HepG2 (cell line): Measurements from ENCODE around the gene PNP. TPM values are rescaled to one million over a fixed set of nuclear protein-coding genes. Genes with fewer than 3 reads are reported as not detected.
A peak's percentile ranks its signal among the peaks of the same experiment; 100 is the strongest.

ENCODE experiments used
- ATF7 ChIP-seq, 2 experiments: fragments of 450-650 bp in 1 of 2; sonication (generic) in 1 of 2; formaldehyde crosslinking in 1 of 2; IDR thresholded peaks; 2 replicates each; pipeline versions ENCODE4 v1.4.0 to v1.6.1; 2016 to 2020; ENCODE audit warnings: antibody characterized with exemption in 1 of 2, mild to moderate bottlenecking in 1 of 2, missing genetic modification reagents in 1 of 2
- ATRX ChIP-seq: sonication (generic); formaldehyde crosslinking; IDR thresholded peaks from 2 replicates; pipeline ENCODE4 v1.4.0; 2020; ENCODE audit warnings: missing genetic modification reagents, borderline replicate concordance
- BATF2 ChIP-seq: sonication (generic); formaldehyde crosslinking; IDR thresholded peaks from 2 replicates; pipeline ENCODE4 v1.8.0; 2022; ENCODE audit warnings: mild to moderate bottlenecking, missing genetic modification reagents, moderate library complexity
- ETS1 ChIP-seq: sonication (generic); formaldehyde crosslinking; IDR thresholded peaks from 2 replicates; pipeline ENCODE4 v1.4.0; 2020; ENCODE audit warnings: missing genetic modification reagents
- HMG20B ChIP-seq: conservative IDR thresholded peaks from 2 replicates; pipeline ENCODE4 v1.6.1; 2016; ENCODE audit warnings: missing genetic modification reagents, missing compliant biosample characterization
- MXD3 ChIP-seq: IDR thresholded peaks from 2 replicates; pipeline ENCODE4 v1.6.1; 2016; ENCODE audit warnings: mild to moderate bottlenecking, missing biosample characterization, missing genetic modification reagents
- PPARG ChIP-seq: conservative IDR thresholded peaks from 2 replicates; pipeline ENCODE4 v1.6.1; 2016; ENCODE audit warnings: missing biosample characterization, missing genetic modification reagents
- RARG ChIP-seq: sonication (generic); formaldehyde crosslinking; IDR thresholded peaks from 2 replicates; pipeline ENCODE4 v1.4.0; 2020; ENCODE audit warnings: low read depth, mild to moderate bottlenecking, missing genetic modification reagents
- RFX3 ChIP-seq: IDR thresholded peaks from 2 replicates; pipeline ENCODE4 v1.6.1; 2016; ENCODE audit warnings: missing biosample characterization, missing genetic modification reagents
- SALL1 ChIP-seq: sonication (generic); formaldehyde crosslinking; IDR thresholded peaks from 2 replicates; pipeline ENCODE4 v1.8.0; 2022; ENCODE audit warnings: mild to moderate bottlenecking, missing genetic modification reagents
- SIX1 ChIP-seq: sonication (generic); formaldehyde crosslinking; IDR thresholded peaks from 2 replicates; pipeline ENCODE4 v1.4.0; 2020; ENCODE audit warnings: missing genetic modification reagents, borderline replicate concordance
- SP5 ChIP-seq: IDR thresholded peaks from 2 replicates; pipeline ENCODE4 v1.6.1; 2016; ENCODE audit warnings: low read depth, borderline replicate concordance
- TFDP2 ChIP-seq: sonication (generic); formaldehyde crosslinking; IDR thresholded peaks from 2 replicates; pipeline ENCODE4 v1.4.0; 2020; ENCODE audit warnings: missing genetic modification reagents
- ZBTB37 ChIP-seq: sonication (generic); formaldehyde crosslinking; IDR thresholded peaks from 2 replicates; pipeline ENCODE4 v1.4.0; 2020; ENCODE audit warnings: mild to moderate bottlenecking, missing genetic modification reagents
- ZNF30 ChIP-seq: sonication (generic); formaldehyde crosslinking; IDR thresholded peaks from 2 replicates; pipeline ENCODE4 v1.5.0; 2020; ENCODE audit warnings: mild to moderate bottlenecking, missing genetic modification reagents
- ZNF414 ChIP-seq: sonication (generic); formaldehyde crosslinking; IDR thresholded peaks from 2 replicates; pipeline ENCODE4 v1.5.0; 2020; ENCODE audit warnings: missing genetic modification reagents
- ZNF432 ChIP-seq: sonication (generic); formaldehyde crosslinking; IDR thresholded peaks from 2 replicates; pipeline ENCODE4 v1.5.0; 2020; ENCODE audit warnings: missing genetic modification reagents, mild to moderate bottlenecking, borderline replicate concordance
- ZNF44 ChIP-seq: sonication (generic); formaldehyde crosslinking; IDR thresholded peaks from 2 replicates; pipeline ENCODE4 v1.5.1; 2020; ENCODE audit warnings: mild to moderate bottlenecking, missing genetic modification reagents
- ZNF446 ChIP-seq: sonication (generic); formaldehyde crosslinking; IDR thresholded peaks from 2 replicates; pipeline ENCODE4 v1.5.0; 2020; ENCODE audit warnings: mild to moderate bottlenecking, missing genetic modification reagents
- ZNF605 ChIP-seq: sonication (generic); formaldehyde crosslinking; IDR thresholded peaks from 2 replicates; pipeline ENCODE4 v1.8.0; 2022; ENCODE audit warnings: mild to moderate bottlenecking, missing genetic modification reagents
- ZNF766 ChIP-seq: sonication (generic); formaldehyde crosslinking; IDR thresholded peaks from 2 replicates; pipeline ENCODE4 v1.5.0; 2020; ENCODE audit warnings: missing genetic modification reagents, borderline replicate concordance
- ZNF816 ChIP-seq: sonication (generic); formaldehyde crosslinking; IDR thresholded peaks from 2 replicates; pipeline ENCODE4 v1.8.0; 2022; ENCODE audit warnings: missing genetic modification reagents, mild to moderate bottlenecking, borderline replicate concordance
- ZNF878 ChIP-seq: sonication (generic); formaldehyde crosslinking; IDR thresholded peaks from 2 replicates; pipeline ENCODE4 v1.8.1; 2023; ENCODE audit warnings: mild to moderate bottlenecking, missing genetic modification reagents, moderate library complexity
- polyA plus RNA-seq, 8 experiments: library from polyadenylated mRNA; depleted of rRNA in 3 of 8; stranded (reverse) in 7 of 8; unstranded in 1 of 8; fragments of >200 nt; fragmentation: Illumina TruSeq in 4 of 8; extraction: Trizol in 4 of 8; gene quantifications; 2 replicates each; pipeline versions ENCODE4 v1.2.1 to v1.2.3, GENCODE V29; 2011 to 2016; ENCODE audit warnings: low read depth in 4 of 8, missing spikeins in 1 of 8, mixed read lengths in 1 of 8; ENCODE audit not compliant: insufficient read depth in 1 of 8
- total RNA-seq, 5 experiments: library from RNA; depleted of rRNA; stranded (reverse); fragments of >200 nt; fragmentation: Illumina TruSeq; extraction: Trizol; gene quantifications; 2 replicates each; pipeline ENCODE4 v1.2.3, GENCODE V29; 2016; ENCODE audit warnings: low read depth in 1 of 5

Gene PNP
- total and polyA plus RNA-seq, 2 of the 13 experiments (the other 11 are each of a cell fraction or from before 2014, with no cell fraction given), result 45.4 to 74.8 TPM

- TF ChIP-seq ZNF432, result no peak
- peak; percentile 64; the same call in 1 of the 2 replicates for TF ChIP-seq PPARG
- TF ChIP-seq ZNF446, result 0 out of 2 replicates have a peak, but pooled peaks have one; percentile 85
- no peak; the same call in 1 of the 2 replicates for TF ChIP-seq ZNF414 (CRISPR knock-in tag)
- no peak for TF ChIP-seq RARG (CRISPR knock-in tag)
- peak; percentile 78; the same call in 1 of the 2 replicates for TF ChIP-seq BATF2 (CRISPR knock-in tag)
- TF ChIP-seq SALL1 (CRISPR knock-in tag), result peak; percentile 98
- peak; percentile 92 for TF ChIP-seq ZNF878
- 0 out of 2 replicates have a peak, but pooled peaks have one; percentile 68 for TF ChIP-seq ETS1 (CRISPR knock-in tag)
- TF ChIP-seq ZNF816 (CRISPR knock-in tag), result peak; percentile 94; the same call in 1 of the 2 replicates
- TF ChIP-seq SIX1 (CRISPR knock-in tag), result no peak
- peak; percentile 64; the same call in 1 of the 2 replicates for TF ChIP-seq ZNF44 (CRISPR knock-in tag)
- TF ChIP-seq ZBTB37 (CRISPR knock-in tag), result no peak
- no peak for TF ChIP-seq ATRX
- peak; percentile 66; the same call in 1 of the 2 replicates for TF ChIP-seq HMG20B
- peak; percentile 83 for TF ChIP-seq SP5 (CRISPR knock-in tag)
- TF ChIP-seq ZNF30 (CRISPR knock-in tag), result no peak
- peak; percentile 95; the same call in 1 of the 2 replicates for TF ChIP-seq MXD3 (CRISPR knock-in tag)
- peak; percentile 73 for TF ChIP-seq ZNF605 (CRISPR knock-in tag)
- no peak for TF ChIP-seq ATF7 (IDR thresholded peaks at IDR 0.05)
- peak; percentile 80 for TF ChIP-seq ATF7 (CRISPR knock-in tag; IDR thresholded peaks at IDR 0.05)
- peak; percentile 96 for TF ChIP-seq TFDP2 (CRISPR knock-in tag)
- no peak for TF ChIP-seq RFX3 (CRISPR knock-in tag)
- peak; percentile 91; the same call in 1 of the 2 replicates for TF ChIP-seq ZNF766 (CRISPR knock-in tag)
Measured at GRCh38 chr14:20461225-20462141, 7.7 kb upstream of the PNP start, which contains the start of gene PIP4P1 (continued).
